CD4-positive, alpha-beta T cell treated with Interleukin-15 for 1 hour (primary cell): ENCODE results near the gene PHF19.
A peak's percentile ranks its signal among the peaks of the same experiment; 100 is the strongest.

Source experiments
- DNase-seq: peaks from one replicate; pipeline ENCODE4 v3.0.0-alpha.2; 2020

The PHF19 gene

DNA sequence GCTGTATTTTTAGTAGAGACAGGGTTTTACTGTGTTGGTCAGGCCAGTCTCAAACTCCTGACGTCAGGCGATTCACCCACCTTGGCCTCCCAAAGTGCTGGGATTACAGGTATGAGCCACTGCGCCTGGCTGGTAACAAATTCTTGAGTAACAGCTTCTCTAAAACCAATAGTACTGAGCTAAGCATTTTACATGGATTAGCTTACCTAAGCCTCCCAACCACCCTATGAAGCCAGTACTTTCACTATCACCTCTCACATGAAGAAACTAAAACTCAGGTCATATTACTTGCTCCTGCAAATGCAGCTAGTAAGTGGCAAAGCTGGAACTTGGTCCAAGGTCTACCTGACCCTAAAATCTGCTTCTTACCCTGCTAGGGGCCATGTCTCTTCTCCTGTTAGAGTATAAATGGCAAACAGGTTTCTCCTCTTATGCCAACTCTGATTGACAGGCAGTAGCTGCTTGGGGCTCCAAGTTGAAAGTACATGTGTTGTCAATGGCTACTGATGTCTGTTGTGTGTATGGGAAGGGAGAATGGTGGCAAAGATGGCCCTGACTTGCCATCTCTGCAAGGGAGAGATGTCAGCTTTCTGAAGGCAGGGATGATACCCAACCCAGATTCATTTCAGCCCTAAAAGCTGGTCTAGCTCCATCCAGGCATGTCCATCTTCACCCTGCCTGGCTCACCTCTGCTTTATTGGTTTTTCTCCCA is 4.0 kb downstream of the PHF19 start:
- DNase-seq = no peak

DNA sequence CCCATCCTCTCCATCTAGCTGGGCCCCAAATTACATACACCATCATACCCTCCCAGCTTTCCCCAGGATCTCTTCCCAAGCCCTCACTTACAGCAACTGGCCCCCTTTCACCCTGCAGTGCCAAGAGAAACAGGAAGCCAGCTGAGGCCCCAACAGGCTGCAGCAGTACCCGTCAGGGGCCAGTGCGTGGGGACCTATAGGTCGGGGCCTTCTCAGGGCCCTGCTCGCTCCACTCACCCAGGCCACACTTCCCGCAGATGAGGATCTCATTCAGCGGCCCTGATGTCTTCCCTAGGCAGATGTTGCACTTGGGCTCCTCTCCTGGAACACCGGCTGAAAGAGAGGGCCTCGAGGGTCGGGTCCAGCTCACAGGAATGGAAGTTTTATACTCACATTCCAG is 6.8 kb downstream of the PHF19 start:
- DNase-seq = no peak

DNA sequence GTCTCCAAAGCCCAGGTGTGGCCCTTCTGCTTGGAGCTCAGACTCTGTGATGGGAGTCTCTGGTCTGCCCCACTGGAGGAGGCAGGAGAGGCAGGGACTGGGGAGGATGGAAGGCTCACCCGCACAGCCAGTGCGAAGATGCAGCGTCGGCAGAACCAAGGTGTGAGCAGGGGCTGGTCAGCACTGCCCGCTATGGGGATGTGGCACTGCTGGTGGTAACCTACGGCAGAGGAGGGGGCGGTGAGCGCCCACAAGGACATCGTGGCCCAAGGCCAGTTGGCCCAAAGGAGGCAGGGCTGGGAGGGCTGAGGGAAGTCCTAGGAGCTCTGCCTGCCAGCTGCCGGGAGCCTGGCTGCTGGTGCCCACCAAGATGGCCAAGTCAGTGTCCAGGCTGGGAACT is 7.3 kb downstream of the PHF19 start:
- no peak for DNase-seq

DNA sequence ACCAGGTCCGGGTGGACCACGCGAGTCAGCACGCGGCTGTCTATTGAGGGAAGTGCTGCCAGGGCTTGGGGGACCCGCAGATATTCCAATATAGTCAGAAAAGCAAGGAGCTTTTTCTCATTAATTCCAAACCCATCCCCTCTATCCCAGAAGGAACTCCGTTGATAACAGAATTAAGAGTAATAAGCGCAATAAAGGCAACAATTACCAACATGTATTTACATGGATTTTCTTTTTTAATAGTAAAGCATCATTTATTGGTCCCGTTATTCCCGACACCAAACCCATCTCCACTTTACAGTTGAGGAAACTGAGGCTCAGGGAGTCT is 7.7 kb downstream of the PHF19 start:
- no peak for DNase-seq

DNA sequence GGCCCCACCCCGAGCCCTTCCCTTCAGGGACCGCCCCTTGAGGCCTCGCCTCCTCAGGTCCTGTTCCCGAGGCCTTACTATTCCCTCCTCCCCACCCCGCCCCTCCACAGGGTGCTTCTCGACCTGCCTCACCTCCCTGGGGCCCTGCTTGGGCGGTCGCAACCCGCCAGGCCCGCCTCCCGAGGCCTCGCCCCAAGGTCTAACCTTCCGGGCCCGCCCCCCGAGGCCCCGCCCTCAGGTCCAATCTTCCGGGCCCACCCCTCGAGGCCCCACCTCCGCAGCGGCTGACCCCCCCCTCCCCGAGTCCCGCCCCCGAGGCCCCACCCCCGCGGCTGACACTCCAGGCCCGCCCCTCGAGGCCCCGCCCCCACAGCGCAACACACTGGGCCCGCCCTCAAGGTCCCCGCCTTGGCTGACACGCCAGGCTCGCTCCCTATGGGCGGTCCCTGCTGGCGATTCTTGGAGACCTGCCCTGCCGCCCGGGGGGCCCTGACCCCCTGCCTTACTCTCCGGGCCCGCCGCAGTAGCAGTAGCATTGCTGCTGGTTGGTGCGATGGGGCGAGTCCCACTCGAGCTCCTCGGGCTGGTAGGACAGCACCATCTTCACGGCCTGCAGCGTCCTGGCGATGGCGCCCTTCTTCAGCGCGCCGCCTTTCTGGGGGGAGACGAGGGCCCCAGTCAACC is 8.2 kb downstream of the PHF19 start:
- peak; percentile 98 for DNase-seq

DNA sequence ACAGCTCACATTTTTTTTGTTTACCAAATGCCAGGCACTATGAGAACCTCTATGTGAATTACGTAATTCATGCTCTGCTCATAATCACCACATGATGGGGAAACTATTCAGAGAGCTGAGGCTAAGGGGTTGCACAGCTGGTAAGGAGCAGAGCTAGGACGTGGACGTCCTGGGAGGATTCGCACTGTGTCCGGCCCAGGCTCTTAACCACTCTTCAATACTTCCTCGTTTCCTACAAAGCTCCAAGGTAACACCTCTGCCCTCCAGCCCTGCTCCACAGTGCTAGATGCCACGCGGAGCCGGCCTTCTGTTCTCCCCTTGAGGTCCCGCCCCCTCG is 8.7 kb downstream of the PHF19 start:
- no peak for DNase-seq

DNA sequence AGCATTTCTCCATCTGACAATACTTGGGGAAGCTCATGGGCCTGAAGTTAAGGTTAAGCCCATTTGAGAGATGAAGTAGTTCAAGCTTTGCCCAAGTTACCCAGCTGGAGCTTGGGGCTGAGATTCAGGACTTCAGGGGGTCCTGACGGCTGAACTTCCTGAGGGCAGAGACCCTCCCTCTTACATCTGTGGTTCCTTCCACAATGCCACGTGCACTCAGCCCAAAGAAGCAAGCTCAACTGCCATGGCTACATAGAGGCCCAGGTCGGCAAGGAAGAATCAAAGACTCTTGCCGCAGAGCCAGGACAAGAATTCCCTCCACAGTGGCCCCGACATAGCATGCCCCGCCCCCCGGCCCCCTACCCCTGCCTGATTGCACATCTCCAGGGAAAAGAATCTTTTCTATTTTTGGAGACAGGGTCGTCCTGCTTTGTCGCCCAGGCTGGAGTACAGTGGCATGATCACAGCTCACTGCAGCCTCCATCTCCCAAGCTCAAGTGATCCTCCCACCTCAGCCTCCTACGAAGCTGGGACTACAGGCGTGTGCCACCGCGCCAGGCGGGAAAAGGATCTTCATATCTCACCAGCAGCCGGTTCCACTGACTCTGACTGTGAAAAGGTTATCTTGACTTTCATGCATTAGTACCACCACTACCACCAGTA is 9.2 kb downstream of the PHF19 start:
- no peak for DNase-seq

DNA sequence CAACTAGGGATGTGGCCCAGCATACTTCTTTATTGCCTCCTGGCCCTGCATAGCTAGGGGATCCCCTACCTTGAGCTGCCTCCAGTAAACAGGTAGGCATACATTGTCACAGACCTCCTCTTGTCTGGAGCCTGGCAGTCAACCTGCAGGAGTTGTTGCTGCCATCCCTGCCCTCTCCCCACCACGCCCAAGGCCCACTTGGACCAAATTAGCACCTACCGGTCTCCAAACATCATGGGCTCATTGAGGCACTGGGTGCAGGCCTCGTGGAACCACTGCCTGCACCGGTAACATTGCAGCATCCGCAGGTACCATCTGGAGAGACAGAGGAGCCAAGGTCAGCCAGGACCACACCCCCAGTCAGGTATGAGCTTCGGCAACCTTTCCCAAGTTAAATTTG is 10.3 kb downstream of the PHF19 start:
- no peak for DNase-seq

DNA sequence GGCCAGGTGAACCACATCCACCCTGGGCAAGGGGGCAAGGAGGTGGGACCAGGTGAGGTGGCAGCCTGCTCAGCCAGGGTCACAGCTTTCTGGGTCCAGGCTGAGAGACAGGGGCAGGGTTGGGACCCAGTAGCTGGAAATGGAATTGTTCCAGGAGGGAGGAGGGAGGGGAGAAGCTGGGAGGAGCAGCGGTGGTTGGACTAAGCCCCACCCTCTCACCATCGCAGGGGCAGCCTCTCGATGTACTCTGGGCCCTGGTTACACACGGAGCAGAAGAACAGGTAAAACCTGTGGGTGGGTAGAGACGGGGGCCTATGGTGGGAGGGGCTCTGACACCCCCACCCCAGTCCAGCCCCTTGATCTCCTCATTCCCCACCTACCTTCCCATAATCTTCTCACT is 11.2 kb downstream of the PHF19 start:
- DNase-seq = no peak

DNA sequence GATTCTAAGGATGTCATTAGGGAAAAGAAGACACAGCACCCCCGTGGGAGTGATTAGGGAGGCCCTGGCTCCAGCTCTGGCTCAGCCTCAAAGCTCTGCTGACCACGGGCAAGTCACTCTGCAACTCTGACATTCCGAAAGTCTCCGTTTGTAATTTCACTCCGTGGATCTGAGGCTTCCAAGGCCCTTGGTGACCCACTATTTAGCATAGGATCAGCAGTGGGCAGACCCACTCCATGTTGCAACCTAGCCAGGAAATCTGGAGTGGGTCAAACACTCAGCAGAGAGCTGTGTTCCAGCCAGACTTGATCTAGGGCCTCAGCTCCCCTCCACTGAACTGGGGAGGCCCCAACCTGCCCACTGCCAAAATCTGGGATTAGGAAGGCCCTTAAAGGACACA is 11.8 kb downstream of the PHF19 start:
- DNase-seq = no peak

DNA sequence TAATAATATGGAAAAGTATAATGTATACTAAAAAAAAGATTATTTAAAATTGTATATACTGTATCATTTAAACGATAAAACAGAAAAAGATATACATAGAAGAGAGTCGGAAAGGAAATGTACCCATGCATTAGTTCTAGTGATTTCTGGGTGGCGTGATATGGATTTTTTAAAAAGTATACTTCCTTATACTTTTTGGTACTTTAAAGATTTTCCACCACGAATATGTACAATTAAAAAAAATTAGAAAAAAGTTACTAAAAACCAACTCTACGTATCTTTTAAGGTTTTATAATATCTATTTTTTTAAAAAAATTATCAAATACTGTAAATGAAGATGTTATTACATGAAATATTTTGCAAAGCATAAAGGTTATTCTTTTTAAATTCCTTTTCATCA is 12.3 kb downstream of the PHF19 start:
- DNase-seq = no peak

DNA sequence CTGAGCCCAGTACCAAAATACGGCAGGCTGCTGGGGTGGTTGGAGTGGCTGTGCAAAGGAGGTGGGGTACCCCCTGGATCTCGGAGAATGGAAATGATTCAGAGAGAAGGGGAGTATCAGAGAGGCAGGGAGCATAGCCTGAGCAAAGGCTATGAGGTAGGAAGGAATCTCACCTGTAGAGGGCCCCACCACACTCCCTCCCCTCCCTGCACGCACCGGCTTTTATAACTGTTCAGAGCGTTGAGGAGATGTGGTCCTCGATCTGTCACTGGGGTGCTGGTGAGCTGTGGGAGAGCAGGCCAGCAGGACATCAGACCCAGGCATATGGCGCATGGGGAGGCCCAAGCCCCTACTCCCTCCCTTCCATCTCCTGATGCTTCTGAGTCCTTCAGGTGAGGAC is 13.2 kb downstream of the PHF19 start:
- DNase-seq = no peak

DNA sequence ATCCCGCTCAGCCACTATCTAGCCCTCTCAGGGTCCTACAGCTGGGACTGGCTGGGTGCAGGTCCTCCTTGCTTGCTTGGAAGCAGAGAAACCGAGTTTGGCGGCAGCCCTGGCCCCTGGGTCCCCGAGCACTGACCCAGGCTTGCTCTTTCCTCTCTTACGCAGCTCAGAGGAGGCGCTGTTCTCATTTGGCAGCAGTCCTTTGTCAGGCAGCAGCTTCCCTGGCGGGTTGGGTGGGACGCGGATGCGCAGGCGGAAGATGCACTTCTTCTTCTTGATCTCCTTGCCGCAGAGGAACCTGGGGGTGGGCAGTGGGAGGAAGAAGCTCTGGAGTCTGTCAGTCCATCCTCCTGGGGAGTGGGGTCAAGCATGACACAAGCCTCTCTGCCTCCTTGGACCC is 14.5 kb downstream of the PHF19 start:
- no peak for DNase-seq

DNA sequence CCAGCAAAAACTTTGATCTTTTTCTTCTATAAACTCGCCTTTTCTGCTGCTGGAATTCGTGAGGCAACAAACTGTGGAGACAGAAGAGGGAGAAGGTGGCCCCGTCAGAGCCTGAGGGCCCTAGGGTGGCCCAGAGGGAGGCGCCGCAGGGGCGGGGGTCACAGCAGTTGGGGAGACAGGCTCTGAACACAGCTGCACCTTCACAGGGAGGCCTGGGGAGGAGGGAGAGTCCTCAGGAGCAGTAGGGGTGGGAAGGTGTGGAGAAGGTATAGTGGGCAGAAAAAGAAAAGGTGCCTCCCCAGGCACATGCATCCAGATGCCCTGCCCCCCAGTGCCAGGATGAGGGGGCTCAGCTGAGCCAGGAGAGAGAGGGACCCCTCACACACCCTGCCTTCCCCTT is 15.1 kb downstream of the PHF19 start:
- DNase-seq = no peak

DNA sequence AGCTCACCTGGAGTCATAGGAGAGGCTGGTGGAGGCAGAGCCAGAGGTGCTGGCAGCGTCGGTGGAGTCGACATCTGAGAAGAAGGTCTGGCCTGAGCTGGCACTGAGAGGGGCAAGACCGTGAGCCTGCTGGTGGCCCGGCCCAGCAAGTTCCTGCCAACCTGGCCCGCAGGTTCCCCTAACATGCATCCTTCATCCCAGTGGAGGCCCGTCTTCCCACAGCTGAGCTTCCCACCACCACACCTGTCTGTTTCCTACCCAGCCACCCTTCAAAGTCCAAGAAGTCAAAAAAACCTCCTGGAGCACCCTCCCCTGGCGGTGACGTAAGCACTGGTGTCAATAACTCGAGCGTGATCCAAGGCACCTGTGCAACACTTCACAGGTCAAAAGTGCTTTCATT is 16.9 kb downstream of the PHF19 start:
- DNase-seq = no peak

DNA sequence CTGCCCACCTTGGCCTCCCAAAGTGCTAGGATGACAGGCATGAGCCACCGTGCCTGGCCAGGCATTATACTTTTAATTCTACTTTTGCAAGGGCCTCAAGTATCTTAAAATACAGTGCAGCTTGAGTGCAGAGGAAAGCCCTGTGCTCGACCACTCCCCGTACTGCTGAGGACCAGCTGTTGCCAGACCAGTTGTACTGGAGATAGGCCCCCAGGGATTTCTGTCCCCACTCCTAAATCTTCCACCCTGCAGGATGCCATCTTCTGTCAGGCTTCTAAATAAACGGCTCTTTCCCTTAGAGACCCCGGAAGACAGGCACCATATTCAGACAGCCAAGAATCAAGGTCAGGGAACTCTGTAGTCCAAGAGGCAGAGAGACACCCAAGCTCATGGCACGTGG is 17.6 kb downstream of the PHF19 start:
- DNase-seq = no peak

DNA sequence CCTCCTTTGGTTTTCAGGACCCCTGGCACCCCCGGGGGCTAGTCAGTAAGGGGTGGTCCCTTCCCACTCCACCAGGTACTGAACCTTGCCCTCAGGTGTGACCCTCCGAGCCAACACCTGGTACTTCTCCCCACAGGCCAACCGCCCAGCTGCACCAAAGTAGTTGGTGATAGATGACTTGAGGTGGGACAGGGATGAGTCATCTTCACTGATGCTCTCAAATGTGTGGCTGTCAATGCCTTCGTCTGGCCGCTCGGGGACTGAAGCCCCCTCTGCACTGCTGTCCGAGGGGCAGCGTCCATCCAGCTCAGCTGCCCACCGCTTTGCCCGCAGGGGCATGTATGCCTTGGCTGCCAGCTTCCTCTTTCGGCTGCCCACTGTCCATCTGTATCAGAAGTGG is 19.1 kb downstream of the PHF19 start:
- no peak for DNase-seq

DNA sequence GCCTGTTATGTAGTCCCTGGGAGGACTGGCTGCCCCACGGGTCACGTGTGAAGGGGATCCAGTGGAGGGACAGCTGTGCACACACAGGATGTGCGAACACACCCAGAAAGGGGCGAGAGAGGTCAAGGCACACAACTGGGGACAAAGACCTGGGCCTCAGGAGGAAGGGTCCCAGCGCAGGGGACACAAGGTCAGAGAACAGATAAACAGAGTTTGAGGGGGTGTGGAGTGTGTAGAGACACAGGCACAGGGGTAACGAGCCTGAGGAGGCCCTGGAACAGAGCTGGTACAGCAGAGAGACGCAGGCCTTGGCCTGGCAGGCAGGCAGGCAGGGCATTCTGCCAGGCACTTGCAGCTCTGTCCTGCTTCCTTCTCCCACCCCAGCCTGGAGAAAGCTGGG is 19.5 kb downstream of the PHF19 start:
- no peak for DNase-seq

DNA sequence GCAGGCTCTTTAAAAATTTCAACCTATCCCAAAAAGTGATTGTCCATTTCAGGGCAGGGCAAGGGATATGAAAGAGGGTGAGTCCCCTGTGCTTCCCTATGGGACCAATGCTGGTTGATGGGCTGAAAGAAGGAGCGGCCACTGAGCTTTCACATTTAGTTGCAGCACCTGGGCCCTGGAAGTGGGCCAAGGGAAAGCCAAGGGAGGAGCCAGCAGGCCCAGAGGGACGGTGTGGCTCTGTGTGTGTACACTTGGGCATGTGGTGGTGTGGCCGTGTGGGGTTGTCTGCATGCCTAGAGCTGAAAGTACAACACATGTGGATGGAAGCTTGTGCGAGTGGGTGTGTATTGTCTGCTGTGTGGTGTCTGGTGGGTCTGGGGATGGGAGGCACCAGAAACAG is 20.3 kb downstream of the PHF19 start:
- DNase-seq = no peak

DNA sequence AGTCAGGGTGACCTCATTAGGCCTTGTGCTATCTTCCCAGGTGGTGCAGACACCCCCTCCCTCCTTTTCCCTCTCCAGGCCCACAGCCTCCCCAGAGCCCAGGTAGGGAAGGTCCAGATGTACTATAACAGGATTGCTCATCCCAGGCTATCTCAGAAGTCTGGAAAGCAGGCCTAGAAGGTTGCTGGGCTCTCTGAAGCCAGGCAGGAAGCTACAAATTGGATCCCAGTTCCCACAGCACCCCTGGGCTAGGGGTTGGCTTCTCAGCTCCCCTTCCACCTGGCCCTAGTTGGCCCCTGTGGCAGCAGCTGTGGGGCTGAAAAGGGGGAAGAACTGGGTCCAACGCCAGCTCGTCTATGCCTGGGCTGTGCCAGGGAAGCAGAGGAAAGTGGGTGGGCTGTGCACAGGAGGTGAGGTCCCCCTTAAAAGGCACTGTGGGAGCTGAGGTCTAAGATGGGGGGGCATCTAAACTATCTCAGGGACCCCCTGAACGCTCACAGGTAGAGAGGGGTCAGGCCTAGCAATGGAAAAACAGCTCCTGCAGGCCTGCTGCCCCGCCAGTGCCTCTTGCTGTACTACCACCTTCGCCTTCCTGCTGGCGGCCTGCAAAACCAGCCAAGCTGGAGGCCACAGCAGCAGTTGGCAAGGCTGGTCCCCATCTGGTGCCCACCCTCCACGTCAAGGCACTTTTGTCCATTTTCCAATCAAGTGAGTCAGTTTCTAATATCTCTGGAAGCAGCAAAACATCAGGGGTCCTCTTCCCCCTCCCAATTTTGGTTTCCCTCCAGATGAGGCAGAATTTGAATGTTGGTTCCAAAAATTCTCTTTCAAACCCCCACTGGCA is 20.9 kb downstream of the PHF19 start:
- DNase-seq = no peak

DNA sequence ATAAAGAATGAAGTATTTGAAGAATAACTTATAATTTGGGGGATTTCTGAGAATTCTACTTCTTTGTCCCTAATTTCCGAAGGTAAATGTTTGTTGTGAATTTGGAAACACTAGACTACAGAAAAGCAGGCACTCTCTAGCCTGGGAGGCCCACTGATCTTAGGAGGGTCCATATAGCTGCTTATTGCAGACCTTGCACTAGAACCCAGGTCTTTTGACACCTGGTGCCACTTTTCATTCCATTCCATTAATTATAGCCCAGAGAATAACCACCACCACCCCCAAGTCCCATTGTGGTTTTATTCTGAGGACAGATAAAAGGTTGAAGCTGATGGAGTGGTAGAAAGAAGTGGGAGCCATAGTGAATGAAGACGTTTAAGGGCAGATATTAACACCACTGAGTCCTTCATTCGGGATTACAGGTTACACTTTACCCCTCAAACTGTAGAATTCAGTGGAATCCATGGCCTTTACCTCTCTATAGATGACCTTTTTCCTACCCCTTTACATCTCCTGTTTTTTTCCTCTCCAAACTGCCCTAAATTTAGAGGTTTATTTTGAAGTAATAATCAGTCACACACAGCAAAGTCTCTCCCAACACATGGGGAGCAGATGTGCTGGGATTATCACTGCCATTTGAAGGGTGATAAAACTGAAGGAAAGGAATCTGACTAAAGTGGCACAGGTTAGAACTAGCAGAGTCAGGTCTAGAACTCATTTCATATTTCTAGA is 22.2 kb downstream of the PHF19 start:
- DNase-seq = no peak

DNA sequence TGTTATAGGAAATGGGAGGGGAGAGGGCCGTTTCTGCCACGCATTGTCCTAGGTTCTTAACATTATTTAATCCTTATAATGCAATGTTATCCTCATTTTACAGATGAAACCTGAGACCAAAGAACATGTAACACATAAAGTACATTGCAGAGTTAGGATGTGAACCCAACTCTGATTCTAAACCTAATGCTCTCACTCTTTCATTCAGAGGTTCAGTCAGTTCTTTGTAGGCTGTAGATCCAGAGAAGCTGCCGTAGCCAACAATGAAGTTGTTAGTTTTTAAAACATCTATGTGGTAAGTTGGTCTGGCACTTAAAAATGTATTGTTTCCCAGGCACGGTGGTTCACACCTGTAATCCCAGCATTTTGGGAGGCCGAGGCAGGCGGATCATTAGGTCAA is 23.8 kb downstream of the PHF19 start:
- DNase-seq = no peak
